Cardiac fibroblast (primary cell): ENCODE measurements around the gene SCP2.

ENCODE experiments used
- DNase-seq, 2 donors: peaks; one replicate each; pipeline versions ENCODE4 v3.0.0 to v3.0.0-alpha.2; 2010; ENCODE audit warnings: low read depth in 2 of 2
- H3K4me3 ChIP-seq, 2 donors: replicated peaks in 1 of 2; 1 replicate in 1 of 2; 2 replicates in 1 of 2; pipeline ENCODE4 v1.5.1; 2011; ENCODE audit warnings: low read depth in 2 of 2, low read length in 2 of 2, mild to moderate bottlenecking in 2 of 2, moderate library complexity in 1 of 2
- CTCF ChIP-seq: IDR thresholded peaks from one replicate; pipeline ENCODE4 v1.5.1; 2011; ENCODE audit warnings: low read depth, mild to moderate bottlenecking, low read length, inconsistent platforms

Gene SCP2

GRCh38 chr1:53065391-53065790 is 138.3 kb downstream of the SCP2 start:
- TF ChIP-seq CTCF, result no peak
- no peak for DNase-seq
- H3K4me3 ChIP-seq, result no peak overlapping the region

DNA sequence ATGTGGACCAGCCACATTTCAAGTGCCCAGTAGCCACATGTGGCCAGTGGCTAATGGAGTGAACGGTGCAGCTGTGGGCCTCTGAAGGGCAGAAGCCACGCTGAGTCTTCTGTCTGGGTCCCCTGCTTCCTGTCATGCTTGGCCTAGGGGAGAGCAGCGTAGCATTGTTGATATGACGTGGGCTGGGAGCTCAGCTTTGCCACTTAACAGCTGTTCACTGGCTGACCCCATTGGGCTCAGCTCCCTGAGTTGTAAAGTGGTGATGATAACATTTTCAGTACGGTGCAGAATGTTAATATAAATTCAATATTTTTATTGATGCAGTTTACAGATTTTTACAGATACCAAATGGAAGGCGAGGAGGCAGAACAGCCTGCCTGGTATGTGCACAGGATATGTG is 139.4 kb downstream of the SCP2 start:
- TF ChIP-seq CTCF, result no peak
- no peak for DNase-seq
- no peak overlapping the region for H3K4me3 ChIP-seq

DNA sequence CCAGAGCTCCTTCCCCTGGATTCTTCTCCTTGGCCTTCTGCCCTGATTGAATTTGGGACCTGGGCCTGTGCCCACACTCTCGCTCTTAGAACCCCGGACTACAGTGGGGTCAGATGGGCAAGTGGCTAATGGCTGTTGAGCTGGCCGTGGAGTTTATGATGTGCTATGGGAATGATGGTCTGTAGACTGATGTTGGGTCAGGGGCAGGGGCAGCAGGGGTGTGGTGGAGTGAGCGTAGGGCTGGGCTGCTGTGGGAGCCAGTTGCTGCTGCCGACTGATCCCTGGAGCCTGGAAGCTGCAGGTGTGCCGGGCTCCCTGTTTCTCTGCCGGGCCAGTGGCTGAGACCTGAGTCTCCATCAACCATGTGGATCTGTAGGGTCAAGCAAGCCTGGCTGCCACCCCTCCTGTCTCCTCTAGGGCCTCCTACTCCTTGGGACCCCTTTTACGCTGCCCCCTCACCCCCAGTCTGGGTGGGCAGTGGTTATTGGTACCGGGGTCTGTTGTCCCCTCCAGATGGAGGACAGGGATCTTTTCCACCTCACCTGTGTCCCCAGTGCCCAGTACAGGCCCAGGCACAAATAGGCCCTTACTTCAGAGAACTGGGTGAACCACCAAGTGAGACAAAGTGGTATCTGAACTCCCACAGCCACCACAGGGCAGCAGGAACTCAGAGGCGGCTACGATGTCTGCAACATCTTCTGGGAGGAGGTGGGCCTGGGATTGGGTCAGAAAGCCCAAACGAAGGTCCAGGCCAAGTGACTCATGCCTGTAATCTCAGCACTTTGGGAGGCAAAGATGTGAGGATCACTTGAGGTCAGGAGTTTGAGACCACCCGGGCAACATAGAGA is 140.0 kb downstream of the SCP2 start:
- no peak overlapping the region for H3K4me3 ChIP-seq
- TF ChIP-seq CTCF, result no peak
- DNase-seq, result no peak

- no peak for DNase-seq
- TF ChIP-seq CTCF, result no peak
- no peak overlapping the region for H3K4me3 ChIP-seq
Observed at GRCh38 chr1:53067886-53068285, 140.8 kb downstream of the SCP2 start.

GRCh38 chr1:53068314-53069099 is 141.4 kb downstream of the SCP2 start:
- no peak overlapping the region for H3K4me3 ChIP-seq
- DNase-seq, result no peak
- TF ChIP-seq CTCF, result no peak

DNA sequence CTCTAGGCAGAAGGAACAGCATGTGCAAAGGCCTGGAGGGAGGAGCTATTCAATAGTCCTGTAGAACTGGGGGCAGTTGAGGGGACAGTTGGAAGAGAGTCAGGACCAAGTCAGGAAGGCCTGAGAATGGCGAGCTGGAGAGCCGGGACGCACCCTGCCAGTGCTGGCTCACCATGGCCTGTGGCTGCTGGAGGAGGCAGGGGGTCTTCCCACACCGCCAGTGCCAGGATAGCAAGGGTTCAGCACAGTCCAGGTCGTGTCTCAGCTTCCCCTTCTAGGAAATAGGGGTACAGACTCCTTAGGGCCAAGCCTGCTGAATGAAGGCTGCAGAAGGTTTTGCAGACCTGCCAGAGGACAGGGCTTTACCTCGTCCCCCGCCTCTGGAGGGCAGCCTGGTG is 142.2 kb downstream of the SCP2 start:
- no peak overlapping the region for H3K4me3 ChIP-seq
- no peak for TF ChIP-seq CTCF
- no peak for DNase-seq
